GM19328 (cell line): ENCODE results near the gene TSNAX.

Experiments used
- ATAC-seq: cut with Tn5 transposase; IDR thresholded peaks from one replicate; pipeline ENCODE4 v1.9.1; 2021; ENCODE audit warnings: mild to moderate bottlenecking, moderate library complexity; ENCODE audit not compliant: unreplicated experiment

TSNAX gene

DNA sequence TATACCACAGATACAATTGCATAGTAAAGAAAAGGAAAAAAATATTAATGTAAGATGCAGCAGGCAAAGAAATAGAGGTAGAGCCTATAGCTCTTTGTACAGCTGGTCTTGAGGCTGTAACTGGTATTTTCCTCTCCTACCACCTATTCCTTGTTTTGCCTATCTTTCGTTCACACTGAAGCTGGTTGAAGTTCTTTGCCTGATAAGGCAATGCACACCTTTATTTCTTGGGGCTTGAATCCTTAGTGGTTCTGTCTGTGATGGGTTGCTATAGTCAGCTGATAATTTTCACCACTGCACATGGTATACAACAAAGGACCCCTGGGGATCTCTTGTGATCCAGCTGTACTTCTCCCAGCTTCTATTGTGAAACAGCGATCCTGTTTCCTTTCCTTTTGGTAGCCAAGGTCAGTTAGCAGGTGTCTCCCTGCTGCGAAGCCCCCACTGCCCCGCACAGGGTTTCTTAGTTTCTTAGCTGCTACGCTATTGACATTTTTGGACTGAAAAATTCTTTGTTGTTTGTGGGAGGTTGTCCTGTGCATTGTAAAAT is 9.9 kb upstream of the TSNAX start:
- no peak for ATAC-seq

DNA sequence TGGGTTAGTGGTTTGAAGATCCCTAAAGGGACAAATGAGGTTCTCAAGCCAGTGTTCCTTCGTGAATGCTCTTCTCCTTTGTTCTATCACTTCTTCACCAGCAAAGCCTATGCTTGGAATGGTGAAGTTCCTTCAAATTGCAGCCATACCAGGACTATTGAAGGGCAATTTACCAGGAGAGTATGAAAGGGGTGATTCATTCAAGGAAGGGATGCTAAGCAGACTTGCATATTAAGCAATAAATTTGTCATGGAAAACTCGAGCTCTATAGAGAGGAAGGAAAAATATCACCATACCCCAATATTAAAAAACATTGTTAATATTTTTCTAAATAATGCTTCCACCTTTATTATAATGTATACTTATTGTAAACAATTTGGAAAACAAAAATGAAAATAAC is 9.3 kb upstream of the TSNAX start:
- no peak for ATAC-seq

DNA sequence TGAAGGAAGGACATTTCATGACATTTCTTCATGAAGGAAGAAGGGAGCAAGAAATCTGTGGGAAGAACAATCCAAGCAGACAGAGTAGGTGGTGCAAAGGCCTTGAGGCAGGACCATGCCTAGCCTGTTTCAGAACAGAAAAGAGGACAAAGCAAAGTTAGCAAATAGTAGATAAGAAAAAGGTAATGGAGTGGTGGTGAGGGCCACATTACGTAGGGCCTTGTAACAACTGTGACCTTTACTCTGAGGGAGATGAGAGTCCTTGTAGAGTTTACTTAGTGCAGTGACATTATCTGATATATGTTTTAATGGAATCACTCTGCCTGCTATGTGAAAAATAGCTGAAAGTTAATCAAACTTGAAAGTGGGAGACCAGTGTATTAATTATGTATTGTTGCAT is 6.4 kb upstream of the TSNAX start:
- ATAC-seq = no peak

DNA sequence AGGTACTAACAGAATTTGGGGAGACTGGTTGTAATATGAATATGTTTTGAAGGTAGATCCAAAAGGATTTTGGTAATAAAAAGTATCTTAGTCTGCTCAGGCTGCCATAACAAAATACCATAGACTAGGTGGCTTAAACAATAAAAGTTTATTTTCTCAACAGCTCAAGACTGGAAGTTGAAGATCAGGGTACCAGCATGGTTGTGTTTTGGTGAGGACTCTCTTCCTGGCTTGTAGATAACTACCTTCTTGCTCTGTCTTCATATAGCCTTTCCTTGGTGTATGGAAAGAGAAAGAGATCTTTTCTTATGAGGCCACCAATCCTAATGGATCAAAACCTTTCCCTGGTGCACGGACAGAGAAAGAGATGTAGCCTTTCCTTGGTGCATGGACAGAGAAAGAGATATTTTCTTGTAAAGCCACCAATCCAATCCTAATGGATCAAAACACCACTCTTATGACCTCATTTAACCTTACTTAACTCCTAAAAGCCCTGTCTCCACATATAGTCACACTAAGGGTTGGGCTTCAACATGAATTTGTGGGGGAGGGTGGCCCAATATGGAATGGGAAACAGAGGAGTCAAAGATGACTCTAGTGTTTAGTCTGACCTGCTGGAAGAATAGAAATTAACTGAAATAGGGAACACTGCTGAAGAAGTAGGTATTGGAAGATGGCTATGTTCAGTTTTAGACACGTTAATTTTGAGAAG is 5.4 kb upstream of the TSNAX start:
- no peak for ATAC-seq

DNA sequence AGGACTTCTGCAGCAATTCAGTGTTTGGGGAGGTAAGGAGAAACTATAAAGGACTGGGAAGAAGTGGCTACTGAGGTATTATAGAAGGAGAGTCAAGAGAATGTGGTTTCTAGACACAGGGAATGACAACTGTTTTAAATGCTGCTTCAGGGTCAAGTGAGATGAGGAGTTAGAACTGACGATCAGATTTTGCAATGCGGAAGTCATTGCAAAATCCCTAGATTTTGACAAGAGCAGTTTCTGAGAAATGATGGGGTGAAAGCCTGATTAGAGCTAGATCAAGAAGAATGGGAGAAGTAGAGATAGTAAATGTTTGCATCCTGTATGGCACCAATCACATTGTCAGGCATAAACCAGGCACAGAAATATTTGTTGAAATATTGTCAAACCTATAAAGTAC is 4.7 kb upstream of the TSNAX start:
- no peak for ATAC-seq

DNA sequence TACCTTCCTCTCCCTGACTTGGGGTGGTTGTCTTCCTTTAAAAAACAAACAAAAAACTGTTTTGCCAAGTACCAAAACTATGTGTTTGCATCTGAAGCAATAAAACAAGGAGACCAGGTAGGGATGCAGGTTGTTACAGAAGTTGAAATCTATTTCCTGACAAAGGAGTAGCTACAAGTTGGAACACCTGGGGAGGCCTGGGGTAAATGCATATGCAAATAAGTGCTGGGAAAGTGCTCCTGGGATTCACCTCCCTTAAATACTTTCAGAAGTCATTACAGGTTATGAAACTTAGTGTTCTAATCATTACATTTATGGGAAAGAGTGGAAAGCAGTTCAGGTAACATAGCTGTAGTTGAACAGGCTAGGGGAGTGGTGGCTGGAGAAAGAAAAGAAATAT is 1.9 kb upstream of the TSNAX start:
- no peak for ATAC-seq

DNA sequence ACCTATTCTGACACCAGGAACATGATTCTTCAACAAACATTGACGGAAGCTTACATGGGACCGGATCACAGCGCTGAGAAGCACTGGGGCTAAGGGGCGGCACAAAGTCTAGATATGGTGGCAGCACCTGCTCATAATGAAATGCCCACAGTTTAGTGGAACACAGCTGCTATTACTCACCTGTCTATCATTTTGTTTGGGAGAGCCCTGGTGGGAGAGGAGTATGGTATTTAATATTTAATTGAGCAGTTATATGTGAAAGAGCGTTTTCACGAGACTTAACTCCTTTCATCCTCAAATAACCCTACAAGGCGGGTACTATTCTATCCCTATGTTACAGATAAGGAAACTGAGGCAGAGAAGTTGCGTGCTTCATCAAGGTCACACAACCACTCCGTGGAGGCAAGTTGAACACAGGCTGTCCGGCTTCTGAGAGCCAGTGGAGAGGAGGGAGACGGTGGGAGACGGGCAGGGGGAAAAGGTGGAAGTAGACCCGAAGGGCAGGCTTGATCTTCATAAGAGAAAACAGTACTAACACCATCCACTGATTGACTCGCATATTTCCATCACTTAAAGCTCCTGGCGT is 790 bp upstream of the TSNAX start:
- ATAC-seq = peak; percentile 15

DNA sequence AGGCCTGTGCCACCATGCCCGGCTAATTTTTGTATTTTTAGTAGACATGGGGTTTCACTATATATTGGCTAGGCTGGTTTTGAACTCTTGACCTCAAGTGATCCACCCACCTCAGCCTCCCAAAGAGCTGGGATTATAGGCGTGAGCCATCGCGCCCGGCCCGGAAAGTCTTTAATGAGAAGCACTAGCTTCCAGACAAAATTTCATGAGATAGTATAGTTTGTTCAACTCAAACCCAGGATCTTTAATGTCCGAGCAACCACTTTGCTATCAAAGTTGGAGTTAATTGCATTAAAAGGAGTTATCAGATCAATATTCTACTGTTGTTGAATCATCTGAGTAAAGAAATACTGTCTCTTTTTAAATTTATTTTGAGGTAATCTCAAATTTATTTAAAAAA is 4.8 kb downstream of the TSNAX start:
- ATAC-seq = no peak

DNA sequence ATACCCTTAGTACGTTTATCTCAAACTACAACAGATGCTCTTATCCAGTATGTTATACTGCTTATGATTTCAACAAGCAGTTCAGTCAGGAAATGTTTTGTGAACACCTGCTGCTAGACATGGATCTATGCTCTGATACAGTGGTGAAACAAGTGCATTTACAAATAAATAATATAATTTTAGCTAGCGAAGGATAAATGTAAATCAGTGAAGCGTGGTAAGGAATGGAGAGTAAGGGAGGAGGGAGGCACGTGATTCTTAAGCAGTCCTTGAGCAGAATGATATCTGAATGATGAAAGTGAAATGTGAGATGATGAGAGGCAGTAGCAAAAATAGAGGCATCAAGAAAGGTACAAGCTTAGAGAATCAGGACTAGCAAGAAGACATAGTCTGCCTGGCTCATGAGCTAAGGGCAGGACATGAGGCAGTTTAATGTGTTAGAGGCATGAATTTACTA is 6.3 kb downstream of the TSNAX start:
- no peak for ATAC-seq

DNA sequence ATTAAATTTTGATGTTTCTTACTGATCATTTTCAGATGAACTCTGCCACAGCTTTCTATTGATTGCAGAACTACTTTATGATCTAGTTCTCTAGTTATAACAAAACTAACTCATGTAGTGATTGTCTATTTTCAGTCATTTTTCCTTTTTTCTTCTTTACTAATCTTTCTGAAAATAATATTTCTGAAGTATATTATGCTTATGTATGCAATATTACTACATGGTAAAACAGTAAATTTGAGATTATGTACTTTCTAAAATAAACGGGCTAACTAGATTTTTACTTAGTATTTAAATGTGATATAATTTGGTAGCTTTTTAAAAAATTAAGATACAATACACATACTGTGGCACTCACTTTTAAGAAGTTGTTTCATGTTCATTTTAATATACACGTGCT is 7.6 kb downstream of the TSNAX start:
- no peak for ATAC-seq

DNA sequence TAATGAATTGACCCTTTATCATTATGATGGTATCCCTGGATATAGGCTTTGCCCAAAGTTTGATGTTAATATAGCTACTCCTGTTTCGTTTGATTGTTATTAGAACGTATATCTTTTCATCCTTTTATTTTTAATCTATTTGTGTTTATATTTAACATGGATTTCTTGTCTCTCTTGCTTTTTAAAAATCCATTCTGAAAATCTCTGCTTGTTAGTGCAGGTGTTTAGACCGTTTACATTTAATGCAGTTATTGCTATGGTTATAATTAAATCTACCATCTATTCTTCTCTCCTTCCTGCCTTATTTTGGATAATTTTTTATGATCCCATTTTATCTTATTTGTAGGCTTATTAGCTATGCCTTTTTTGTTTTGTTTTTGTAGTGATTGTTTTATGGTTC is 12.4 kb downstream of the TSNAX start:
- ATAC-seq = no peak

DNA sequence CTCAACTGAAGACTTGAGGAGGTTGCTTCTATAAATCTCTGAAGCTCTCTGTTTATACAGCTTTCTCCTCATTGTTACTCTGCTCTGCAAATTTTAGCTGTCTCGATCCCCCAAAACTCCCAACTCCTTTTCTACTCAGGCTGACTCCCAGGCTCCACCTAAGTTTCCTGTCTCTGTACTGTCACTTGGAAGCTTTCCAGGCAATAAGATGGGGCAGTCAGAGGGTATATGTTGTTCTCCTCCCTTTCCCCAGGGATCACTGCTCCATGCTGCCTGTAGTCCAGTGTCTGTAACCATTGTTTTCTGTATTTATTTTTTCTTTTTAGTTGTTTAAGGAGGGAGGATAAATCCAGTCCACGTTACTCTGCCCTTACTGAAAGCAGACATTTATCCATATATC is 13.4 kb downstream of the TSNAX start:
- no peak for ATAC-seq

DNA sequence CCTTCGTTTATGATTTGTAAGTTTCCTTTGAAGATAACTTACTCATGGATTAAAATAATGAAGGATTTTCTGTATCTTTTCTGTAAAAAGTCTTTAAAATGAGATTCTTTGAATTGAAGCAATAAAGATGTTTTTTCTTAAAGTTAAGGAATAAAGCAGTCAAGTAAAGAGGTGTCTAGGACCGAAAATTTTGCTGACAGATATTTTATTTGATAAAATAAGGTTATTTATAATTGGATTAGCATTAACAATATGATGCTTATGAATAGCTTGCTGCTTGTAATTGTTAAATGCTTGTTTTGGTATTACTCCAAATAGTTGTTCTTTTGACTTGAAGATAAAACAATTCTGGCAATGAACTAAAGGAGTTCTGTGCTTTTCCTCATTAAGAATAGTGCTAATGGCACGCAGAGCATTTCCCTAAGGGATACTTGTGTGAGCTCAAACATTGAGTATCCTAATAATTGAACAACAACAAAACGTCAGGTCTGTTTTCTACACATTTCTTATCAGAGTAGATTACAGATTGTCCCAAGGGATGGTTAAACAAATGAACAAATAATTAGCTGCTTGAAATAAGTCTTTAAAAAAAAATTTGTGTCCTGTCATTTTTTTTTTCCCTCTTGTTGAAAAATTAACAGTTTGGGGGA is 16.6 kb downstream of the TSNAX start:
- ATAC-seq = no peak

DNA sequence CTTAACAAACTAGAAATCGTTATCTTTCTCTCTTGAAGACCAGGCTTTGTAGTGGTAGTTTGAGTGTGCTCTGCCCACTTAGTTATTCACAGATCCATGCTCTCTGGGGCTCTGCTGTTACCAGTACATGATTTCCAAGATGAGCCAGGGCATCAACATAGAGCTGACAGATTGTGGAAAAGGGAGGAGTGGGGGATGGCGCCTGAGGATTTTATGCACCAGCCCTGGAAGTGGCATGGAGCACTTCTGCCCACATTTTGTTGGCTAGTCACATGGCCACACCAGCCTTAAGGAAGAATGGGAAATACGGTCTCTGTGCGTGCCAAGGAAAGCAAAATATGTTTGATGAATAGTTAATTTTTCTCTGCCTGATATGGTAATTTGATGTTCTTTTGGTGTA is 18.2 kb downstream of the TSNAX start:
- ATAC-seq = no peak

DNA sequence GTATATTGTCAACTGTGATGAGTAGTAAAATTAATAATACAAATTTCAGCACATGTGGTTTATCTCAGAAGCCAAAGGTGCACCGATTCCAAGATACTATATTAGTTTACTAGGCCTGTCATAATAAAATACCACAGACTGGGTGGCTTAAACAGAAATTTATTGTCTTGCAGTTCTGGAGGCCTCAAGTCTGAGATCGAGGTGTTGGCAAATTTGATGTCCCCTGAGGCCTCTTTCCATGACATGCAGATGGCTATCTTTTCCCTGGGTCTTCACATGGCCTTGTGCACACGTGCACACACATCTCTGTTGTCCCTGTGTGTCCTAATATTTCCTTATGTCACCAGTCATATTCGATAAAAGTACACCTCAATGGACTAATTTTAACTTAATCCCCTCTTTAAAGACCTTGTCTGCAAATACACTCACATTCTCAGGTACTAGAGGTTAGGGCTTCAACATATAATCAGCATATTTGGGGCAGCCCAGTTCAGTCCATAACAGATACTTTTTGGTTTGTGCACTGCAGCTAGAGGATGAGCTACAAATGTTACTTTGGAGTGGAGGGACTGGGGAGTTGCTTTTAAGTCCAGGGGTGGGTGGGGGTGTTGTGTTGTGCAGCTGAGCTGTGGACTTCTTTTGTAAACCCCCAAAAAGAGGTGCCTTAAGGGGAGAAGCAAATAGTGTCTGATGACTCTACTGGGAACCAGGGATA is 21.4 kb downstream of the TSNAX start:
- no peak for ATAC-seq

DNA sequence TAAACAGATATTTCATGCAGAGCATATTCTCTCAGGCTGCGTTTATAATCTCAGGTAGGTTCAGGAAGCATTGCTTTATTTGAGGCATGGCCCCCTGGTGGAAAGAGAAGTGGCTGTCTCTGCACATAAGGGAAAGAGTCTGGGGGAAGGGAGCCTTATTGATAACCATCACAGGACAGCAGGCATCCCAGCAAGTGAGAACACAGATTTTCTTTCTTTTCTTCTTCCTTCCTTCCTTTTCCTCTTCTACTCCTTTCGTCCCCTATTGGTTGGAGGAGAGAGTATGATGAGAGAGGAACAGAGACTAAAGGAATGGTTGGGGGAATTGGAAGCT is 21.9 kb downstream of the TSNAX start:
- no peak for ATAC-seq

DNA sequence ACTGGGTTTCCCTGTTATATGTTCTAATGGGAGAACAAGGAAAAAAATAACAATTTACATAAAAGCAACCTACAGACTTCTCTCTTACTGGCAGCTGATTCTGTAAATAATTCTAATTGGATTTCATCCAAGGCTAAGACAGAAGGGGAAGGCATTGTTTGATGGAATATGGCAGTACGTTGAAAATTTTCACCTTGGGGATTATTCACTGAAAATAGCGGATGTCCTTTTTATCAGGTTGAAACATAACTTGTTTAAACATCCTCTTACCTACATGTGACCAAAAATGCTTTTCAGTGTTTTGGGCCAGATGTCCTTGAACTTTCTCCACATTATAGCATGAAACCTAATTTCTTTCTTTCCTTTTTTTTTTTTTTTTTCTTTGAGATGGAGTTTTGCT is 24.9 kb downstream of the TSNAX start:
- ATAC-seq = no peak

DNA sequence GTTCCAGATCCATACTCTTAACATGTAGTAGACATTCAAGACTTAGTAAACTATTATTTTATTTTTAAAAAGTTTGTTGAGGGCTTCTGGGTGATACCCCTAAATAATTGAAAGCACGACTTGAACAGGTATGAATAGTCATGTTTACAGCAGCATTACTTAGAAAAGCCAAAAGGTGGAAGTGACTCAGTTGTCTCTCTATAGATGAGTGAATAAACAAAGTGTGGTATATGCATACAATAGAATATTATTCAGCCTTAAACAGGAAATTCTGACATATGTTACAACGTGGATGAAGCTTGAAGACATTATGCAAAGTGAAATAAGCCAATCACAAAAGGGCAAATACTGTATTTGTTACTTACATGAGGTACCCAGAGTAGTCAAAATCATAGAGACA is 26.5 kb downstream of the TSNAX start:
- no peak for ATAC-seq

DNA sequence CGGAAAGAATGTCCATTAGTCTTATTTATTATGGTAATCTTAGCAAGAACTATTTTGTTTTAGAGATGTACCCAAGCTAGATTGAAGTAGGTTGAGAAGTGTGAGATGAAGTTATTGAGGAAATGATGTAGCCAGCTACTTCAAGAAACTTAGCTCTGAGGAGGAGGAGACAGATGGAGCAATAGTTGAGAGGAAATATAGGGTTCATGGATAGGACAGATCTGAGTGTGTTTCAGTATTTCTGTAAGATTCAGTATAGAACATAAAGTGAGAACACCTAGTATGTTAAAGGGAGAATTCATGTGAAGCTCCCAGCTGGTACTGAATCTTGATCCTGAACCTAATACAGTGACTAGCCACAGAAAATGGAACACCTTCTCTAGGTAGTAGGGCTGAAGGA is 28.9 kb downstream of the TSNAX start:
- ATAC-seq = no peak

DNA sequence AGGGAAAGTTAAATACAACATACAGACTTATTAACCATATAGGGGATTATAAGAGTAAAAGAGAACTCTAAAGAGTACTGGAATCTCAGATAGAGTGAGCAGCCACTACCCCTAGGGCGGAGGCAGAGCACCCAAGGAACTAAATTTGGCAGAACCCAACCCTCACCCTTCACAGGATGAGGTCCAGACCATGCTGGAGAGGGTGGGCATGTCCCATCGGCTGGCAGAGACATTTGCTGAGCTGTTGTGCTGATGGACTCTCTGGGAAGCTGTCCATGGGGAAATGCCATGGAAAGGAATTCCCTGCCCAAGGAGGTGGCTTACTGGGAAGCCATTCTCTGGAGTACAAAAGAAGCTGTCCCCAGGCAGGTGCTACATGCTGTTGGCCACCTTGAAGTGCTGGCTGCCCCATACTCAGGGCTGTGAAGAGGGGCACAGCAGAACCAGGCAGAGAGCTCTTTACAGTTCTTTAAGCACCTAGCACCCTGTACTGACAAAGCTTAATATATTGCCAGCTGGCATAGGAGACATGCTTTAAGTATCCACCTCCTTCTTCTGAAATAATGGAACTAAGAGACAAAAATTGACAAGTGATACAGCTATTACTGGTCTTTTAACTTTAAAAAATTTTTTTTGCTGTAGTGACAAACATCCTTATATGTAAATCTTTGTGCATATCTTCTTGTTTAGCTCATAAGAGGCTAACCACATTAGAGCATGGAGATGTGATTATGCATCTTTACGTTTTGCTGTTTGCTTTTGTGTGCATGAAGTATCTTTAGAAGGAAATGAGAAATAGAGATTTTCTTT is 29.6 kb downstream of the TSNAX start:
- ATAC-seq = no peak

DNA sequence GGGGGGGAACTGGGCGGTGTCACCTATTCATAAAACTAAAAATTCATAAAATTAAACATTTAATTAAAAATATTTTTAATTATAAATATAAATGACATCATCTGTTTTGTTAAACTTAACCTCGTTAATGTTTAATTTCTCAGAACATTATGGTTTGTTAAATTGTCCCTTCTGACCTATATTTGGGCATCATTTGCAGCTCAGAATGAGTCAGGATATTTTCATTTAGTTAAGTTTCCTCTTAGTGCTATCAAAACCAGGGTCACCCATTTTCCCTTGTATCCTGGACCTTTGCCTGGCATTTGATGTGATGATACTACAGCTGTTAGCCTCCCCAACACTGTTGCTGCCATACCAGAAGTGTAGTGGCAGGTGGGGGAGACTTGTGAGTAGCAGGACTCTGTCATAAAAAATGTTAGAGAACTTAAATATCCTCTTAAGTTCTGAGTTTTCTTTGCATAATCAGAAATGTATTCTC is 30.3 kb downstream of the TSNAX start:
- no peak for ATAC-seq
